Neural cell (in vitro differentiated cells): ENCODE measurements around the gene DCK.
"Not testable (repeated sequence)": the region's sequence is repeated elsewhere in the genome, so short reads cannot be mapped to it uniquely, and the experiment has no call there.

Experiments
- CTCF ChIP-seq: fragments of 450-650 bp; IDR thresholded peaks from 2 replicates; pipeline ENCODE4 v1.5.1; 2014; ENCODE audit warnings: antibody characterized with exemption, mild to moderate bottlenecking, moderate library complexity; ENCODE audit not compliant: poor library complexity, severe bottlenecking
- EZH2 ChIP-seq: fragments of 200-600, 300-800 bp; shearing (Covaris generic), sonication (generic); IDR thresholded peaks from 2 replicates; pipeline ENCODE4 v1.6.1; 2014; ENCODE audit warnings: antibody characterized with exemption, low read length, borderline replicate concordance, mild to moderate bottlenecking; ENCODE audit not compliant: insufficient read depth, poor library complexity, severe bottlenecking
- POLR2AphosphoS5 ChIP-seq: IDR thresholded peaks from 2 replicates; pipeline ENCODE4 v1.6.1; 2012
- RAD21 ChIP-seq: fragments of 450-650 bp; conservative IDR thresholded peaks from 2 replicates; pipeline ENCODE4 v1.6.1; 2014; ENCODE audit warnings: antibody characterized with exemption, mild to moderate bottlenecking, moderate library complexity
- REST ChIP-seq: IDR thresholded peaks from 2 replicates; pipeline ENCODE4 v1.6.1; 2012; ENCODE audit warnings: borderline replicate concordance

- TF ChIP-seq RAD21, CTCF, EZH2, POLR2AphosphoS5, REST: not testable (repeated sequence)
These were observed 11.6 kb downstream of the DCK start for GRCh38 chr4:71005025-71005424.
